Skin of body (tissue), 3 donors: ENCODE results near the gene ADAM21. TPM values are rescaled to one million over a fixed set of nuclear protein-coding genes. Genes with fewer than 3 reads are reported as not detected.
"Not testable (repeated sequence)": the region's sequence is repeated elsewhere in the genome, so short reads cannot be mapped to it uniquely, and the experiment has no call there.

ENCODE experiments used
- DNase-seq: peaks from one replicate; lab custom pipeline; 2025; lab: John Stamatoyannopoulos, UW
- small RNA-seq: library from RNA; depleted of rRNA; stranded (forward); fragments of <200 nt; gene quantifications from one replicate; pipeline ENCODE3, GENCODE V24; 2014; ENCODE audit warnings: low replicate concordance
- total RNA-seq: library from RNA; depleted of rRNA; stranded (reverse); fragments of >200 nt; gene quantifications from one replicate; pipeline ENCODE4 v1.2.3, GENCODE V29; 2014

ADAM21 gene
- total RNA-seq, 1 donor from 2014 or later: 0.10 TPM

GRCh38 chr14:70477356-70478105 lies 25.6 kb downstream of the ADAM21 start:
- not testable (repeated sequence) for DNase-seq

GRCh38 chr14:70489579-70490200 lies 37.7 kb downstream of the ADAM21 start:
- no peak for DNase-seq

GRCh38 chr14:70498191-70498590 lies 46.2 kb downstream of the ADAM21 start:
- DNase-seq: no peak

Small RNA genes lying within 50 kb of the gene (small RNA-seq; reads per million reads assigned to genes)
- not detected for gene RNU6-659P

Other genes starting within 250 kb of the ADAM21 start
- gene COX16, start 92.5 kb upstream of the ADAM21 start, total RNA-seq: 30.0 TPM
- gene SYNJ2BP, start 35.1 kb upstream of the ADAM21 start, total RNA-seq: 18.4 TPM
- gene ADAM20, start 82.8 kb downstream of the ADAM21 start, total RNA-seq: 2.8 TPM
- gene MED6, start 148.5 kb downstream of the ADAM21 start, total RNA-seq: 53.4 TPM
- gene TTC9, start 189.7 kb downstream of the ADAM21 start, total RNA-seq: 2.3 TPM